Endodermal cell (in vitro differentiated cells): ENCODE results near the gene SH3BP4. TPM values are rescaled to one million over a fixed set of nuclear protein-coding genes. Genes with fewer than 3 reads are reported as not detected.
A peak's percentile ranks its signal among the peaks of the same experiment; 100 is the strongest.

Source experiments
- DNase-seq: peaks from one replicate; pipeline ENCODE4 v3.0.0-alpha.2; 2017
- H3K27ac ChIP-seq: 2 replicates; pipeline ENCODE4 v1.5.1; 2013; ENCODE audit warnings: mild to moderate bottlenecking, low read depth, low read length, moderate library complexity
- H3K27me3 ChIP-seq: 2 replicates; pipeline ENCODE4 v1.6.1; 2013; ENCODE audit warnings: mild to moderate bottlenecking, low read length, moderate library complexity; ENCODE audit not compliant: insufficient read depth, control insufficient read depth, poor library complexity, severe bottlenecking
- H3K36me3 ChIP-seq: 2 replicates; pipeline ENCODE4 v1.7.0; 2013; ENCODE audit warnings: mild to moderate bottlenecking, low read length, moderate library complexity; ENCODE audit not compliant: control insufficient read depth, insufficient read depth
- H3K4me1 ChIP-seq: one replicate; pipeline ENCODE4 v1.7.0; 2013; ENCODE audit warnings: low read length; ENCODE audit not compliant: control insufficient read depth, insufficient read depth
- H3K4me3 ChIP-seq: 2 replicates; pipeline ENCODE4 v1.5.1; 2013; ENCODE audit warnings: mild to moderate bottlenecking, low read length, moderate library complexity
- H3K9ac ChIP-seq: 2 replicates; pipeline ENCODE4 v1.6.1; 2013; ENCODE audit warnings: mild to moderate bottlenecking, low read length, moderate library complexity; ENCODE audit not compliant: poor library complexity, severe bottlenecking; ENCODE audit errors: extremely low read depth
- H3K9me3 ChIP-seq: 2 replicates; pipeline ENCODE4 v1.6.1; 2013; ENCODE audit warnings: mild to moderate bottlenecking, low read length, moderate library complexity; ENCODE audit not compliant: control insufficient read depth
- H3K27ac Mint-ChIP-seq: 2 replicates; pipeline ENCODE4 v1.8.0; 2020; ENCODE audit warnings: mixed read lengths
- H3K27me3 Mint-ChIP-seq: 2 replicates; pipeline ENCODE4 v1.8.0; 2021; ENCODE audit warnings: mild to moderate bottlenecking, mixed read lengths; ENCODE audit not compliant: insufficient read depth
- H3K36me3 Mint-ChIP-seq: 2 replicates; pipeline ENCODE4 v1.8.0; 2020; ENCODE audit warnings: low read depth, mixed read lengths
- H3K4me1 Mint-ChIP-seq: 2 replicates; pipeline ENCODE4 v1.8.0; 2020; ENCODE audit warnings: mixed read lengths
- H3K4me3 Mint-ChIP-seq: 2 replicates; pipeline ENCODE4 v1.8.0; 2020; ENCODE audit warnings: mild to moderate bottlenecking, moderate library complexity, mixed read lengths
- H3K9me3 Mint-ChIP-seq: 2 replicates; pipeline ENCODE4 v1.8.0; 2020; ENCODE audit warnings: mild to moderate bottlenecking, mixed read lengths
- CTCF ChIP-seq: fragments of 200-600 bp; sonication (generic); conservative IDR thresholded peaks from 2 replicates; pipeline ENCODE4 v1.5.0; 2021; ENCODE audit warnings: antibody characterized with exemption, mild to moderate bottlenecking
- WGBS, 2 experiments: methylation state at CpG; one replicate each; pipeline versions ENCODE4 v1.1.5 to v1.1.7; 2013; ENCODE audit warnings: missing lambda C conversion rate in 2 of 2, mixed read lengths in 1 of 2; ENCODE audit not compliant: insufficient coverage in 1 of 2, insufficient read length in 1 of 2; 5-methylcytosine and 5-hydroxymethylcytosine counted together
- total RNA-seq, 2 donors: library from RNA; stranded (reverse); fragmentation: NEBNext Ultra II Directional in 1 of 2; extraction: Animal tissue kit (Norgen Biotek cat#: 25700) in 1 of 2; gene quantifications; 2 replicates in 1 of 2; 3 replicates in 1 of 2; pipeline ENCODE4 v1.2.1, GENCODE V29; 2021

Gene SH3BP4
- total RNA-seq, 2 donors from 2014 or later, result 49.1 to 53.4 TPM

- Histone ChIP-seq H3K4me1 (no peaks in the 10 kb centered on the region), H3K9ac (no peak overlapping the region), H3K36me3 (peaks cover 66% of the 10 kb centered on the region), H3K9me3 (no peaks in the 10 kb centered on the region), H3K27ac (no peak overlapping the region), H3K27me3 (no peaks in the 10 kb centered on the region), H3K4me3 (no peak overlapping the region)
- Mint-ChIP-seq H3K27ac (no peak overlapping the region), H3K27me3 (no peaks in the 10 kb centered on the region), H3K9me3 (no peaks in the 10 kb centered on the region), H3K36me3 (peaks cover 74% of the 10 kb centered on the region), H3K4me3 (no peak overlapping the region), H3K4me1 (no peaks in the 10 kb centered on the region)
- TF ChIP-seq CTCF, result no peak
- DNase-seq, result no peak
- 86 to 95% methylated on average over 9 of the region's 9 CpGs for WGBS, 2 experiments
These were observed 94.1 kb downstream of the SH3BP4 start for GRCh38 chr2:235045973-235046343.

- Mint-ChIP-seq H3K9me3 (no peaks in the 10 kb centered on the region), H3K27me3 (no peaks in the 10 kb centered on the region), H3K4me3 (no peak overlapping the region), H3K27ac (no peak overlapping the region), H3K4me1 (no peaks in the 10 kb centered on the region), H3K36me3 (peaks cover 74% of the 10 kb centered on the region)
- Histone ChIP-seq H3K27ac (no peak overlapping the region), H3K4me1 (no peaks in the 10 kb centered on the region), H3K27me3 (no peaks in the 10 kb centered on the region), H3K4me3 (no peak overlapping the region), H3K9me3 (no peaks in the 10 kb centered on the region), H3K9ac (no peak overlapping the region), H3K36me3 (peaks cover 65% of the 10 kb centered on the region)
- WGBS, 2 experiments, result 85 to 95% methylated on average over 5 of the region's 5 CpGs
- TF ChIP-seq CTCF, result no peak
- DNase-seq, result no peak
These were observed 94.8 kb downstream of the SH3BP4 start for GRCh38 chr2:235046589-235046988.

- Mint-ChIP-seq H3K36me3 (peaks cover 74% of the 10 kb centered on the region), H3K4me3 (no peak overlapping the region), H3K4me1 (no peaks in the 10 kb centered on the region), H3K27me3 (no peaks in the 10 kb centered on the region), H3K9me3 (no peaks in the 10 kb centered on the region), H3K27ac (no peak overlapping the region)
- Histone ChIP-seq H3K4me3 (no peak overlapping the region), H3K27me3 (no peaks in the 10 kb centered on the region), H3K27ac (no peak overlapping the region), H3K9me3 (no peaks in the 10 kb centered on the region), H3K4me1 (no peaks in the 10 kb centered on the region), H3K9ac (no peak overlapping the region), H3K36me3 (peaks cover 65% of the 10 kb centered on the region)
- TF ChIP-seq CTCF, result no peak
- peak; percentile 30 for DNase-seq
- WGBS, 2 experiments, result 95 to 97% methylated on average over 21 to 24 of the region's 24 CpGs
These were observed 95.6 kb downstream of the SH3BP4 start for GRCh38 chr2:235047171-235048160.
